Vagina (tissue), 2 donors: ENCODE data around the gene ERC2.

ENCODE experiments used
- POLR2A ChIP-seq, 2 donors: fragments of 450-650 bp; IDR thresholded peaks; one replicate each; pipeline ENCODE4 v1.6.1; 2017; ENCODE audit warnings: antibody characterized with exemption in 2 of 2, mild to moderate bottlenecking in 2 of 2, moderate library complexity in 2 of 2
- TF ChIP-seq, protein P1 (sequence below), 3 experiments: fragments of 450-650 bp in 2 of 3; fragments of 200-600 bp in 1 of 3; sonication (generic) in 1 of 3; IDR thresholded peaks; one replicate each; pipeline ENCODE4 v1.5.1; 2017 to 2019; ENCODE audit warnings: antibody characterized with exemption in 3 of 3, mild to moderate bottlenecking in 2 of 3, moderate library complexity in 2 of 3

DNA sequence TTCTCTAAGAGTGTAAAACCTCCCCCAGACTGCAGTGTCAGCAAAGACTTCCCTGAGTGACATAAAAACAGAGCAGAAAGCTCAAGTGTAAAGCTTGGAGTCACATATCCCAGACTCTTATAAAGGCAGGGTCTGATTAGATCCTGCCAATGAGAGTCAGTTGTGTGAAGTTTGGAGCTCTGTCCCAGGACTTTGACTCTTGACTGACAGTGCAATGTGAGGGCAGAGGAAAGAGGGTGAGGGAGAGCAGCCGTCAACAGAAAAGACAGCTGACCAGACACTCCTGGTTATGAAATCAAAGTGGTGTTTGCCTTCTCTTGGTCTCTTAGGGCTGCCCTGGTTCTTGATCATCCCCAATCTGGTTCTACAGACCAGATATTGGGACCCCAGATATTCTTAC, 393.2 kb downstream of the ERC2 start:
- no peak for TF ChIP-seq POLR2A (IDR thresholded peaks at IDR 0.05)
- TF ChIP-seq, protein P1, sequence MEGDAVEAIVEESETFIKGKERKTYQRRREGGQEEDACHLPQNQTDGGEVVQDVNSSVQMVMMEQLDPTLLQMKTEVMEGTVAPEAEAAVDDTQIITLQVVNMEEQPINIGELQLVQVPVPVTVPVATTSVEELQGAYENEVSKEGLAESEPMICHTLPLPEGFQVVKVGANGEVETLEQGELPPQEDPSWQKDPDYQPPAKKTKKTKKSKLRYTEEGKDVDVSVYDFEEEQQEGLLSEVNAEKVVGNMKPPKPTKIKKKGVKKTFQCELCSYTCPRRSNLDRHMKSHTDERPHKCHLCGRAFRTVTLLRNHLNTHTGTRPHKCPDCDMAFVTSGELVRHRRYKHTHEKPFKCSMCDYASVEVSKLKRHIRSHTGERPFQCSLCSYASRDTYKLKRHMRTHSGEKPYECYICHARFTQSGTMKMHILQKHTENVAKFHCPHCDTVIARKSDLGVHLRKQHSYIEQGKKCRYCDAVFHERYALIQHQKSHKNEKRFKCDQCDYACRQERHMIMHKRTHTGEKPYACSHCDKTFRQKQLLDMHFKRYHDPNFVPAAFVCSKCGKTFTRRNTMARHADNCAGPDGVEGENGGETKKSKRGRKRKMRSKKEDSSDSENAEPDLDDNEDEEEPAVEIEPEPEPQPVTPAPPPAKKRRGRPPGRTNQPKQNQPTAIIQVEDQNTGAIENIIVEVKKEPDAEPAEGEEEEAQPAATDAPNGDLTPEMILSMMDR (IDR thresholded peaks at IDR 0.05) = no peak
